ENCODE data around the gene PLEKHO2.

Gene PLEKHO2

GRCh38 chr15:64869501-64869900, 27.8 kb downstream of the PLEKHO2 start:
- no peak overlapping the region for H3K4me3 Mint-ChIP-seq
- no peak for ATAC-seq (replicated peaks)
- H3K27ac Mint-ChIP-seq, result peak overlapping the region; percentile 1 to 26
- peaks cover 35% of the 10 kb centered on the region for H3K36me3 Mint-ChIP-seq (ENCODE audit: insufficient read depth)
- H3K27me3 Mint-ChIP-seq, result no peaks in the 10 kb centered on the region
- no peak for DNase-seq
- H3K4me1 Mint-ChIP-seq (ENCODE audit: low read depth in 2 of 2), result peaks cover 12 to 30% of the 10 kb centered on the region in 2 donors
- H3K9me3 Mint-ChIP-seq, result no peaks in the 10 kb centered on the region

- H3K36me3 Mint-ChIP-seq (ENCODE audit: insufficient read depth), result peaks cover 30% of the 10 kb centered on the region
- no peaks in the 10 kb centered on the region for H3K9me3 Mint-ChIP-seq
- H3K4me3 Mint-ChIP-seq, result no peak overlapping the region
- no peak for DNase-seq
- ATAC-seq (replicated peaks), result no peak
- peaks cover 15 to 33% of the 10 kb centered on the region in 2 donors for H3K4me1 Mint-ChIP-seq (ENCODE audit: low read depth in 2 of 2)
- H3K27me3 Mint-ChIP-seq, result no peaks in the 10 kb centered on the region
- H3K27ac Mint-ChIP-seq, result peak overlapping the region; percentile 1 to 26
These were observed 28.6 kb downstream of the PLEKHO2 start for GRCh38 chr15:64870353-64870752.

GRCh38 chr15:64875641-64876223, 34.0 kb downstream of the PLEKHO2 start:
- Mint-ChIP-seq H3K4me3 (no peak overlapping the region), H3K9me3 (no peaks in the 10 kb centered on the region), H3K27ac (peak overlapping the region; percentile 71 to 89), H3K27me3 (no peaks in the 10 kb centered on the region), H3K4me1 (ENCODE audit: low read depth in 2 of 2) (peaks cover 19% of the 10 kb centered on the region in 2 donors), H3K36me3 (ENCODE audit: insufficient read depth) (peaks cover 23% of the 10 kb centered on the region)
- ATAC-seq (replicated peaks) (no peak), DNase-seq (no peak)

GRCh38 chr15:64877435-64877834, 35.7 kb downstream of the PLEKHO2 start:
- no peak overlapping the region for H3K27ac Mint-ChIP-seq
- no peak for DNase-seq
- no peak for ATAC-seq (replicated peaks)

GRCh38 chr15:64878705-64879104, 37.0 kb downstream of the PLEKHO2 start:
- Mint-ChIP-seq H3K9me3 (no peaks in the 10 kb centered on the region), H3K4me1 (ENCODE audit: low read depth in 2 of 2) (peaks cover 28 to 41% of the 10 kb centered on the region in 2 donors), H3K27ac (peak overlapping the region in 1 of 2 donors; percentile 57), H3K27me3 (no peaks in the 10 kb centered on the region), H3K36me3 (ENCODE audit: insufficient read depth) (peaks cover 26% of the 10 kb centered on the region), H3K4me3 (no peak overlapping the region)
- DNase-seq, result no peak
- ATAC-seq (replicated peaks), result no peak

More at GRCh38 chr15:64877435-64877834, 35.7 kb downstream of the PLEKHO2 start:
- H3K27me3 Mint-ChIP-seq, result no peaks in the 10 kb centered on the region
- H3K36me3 Mint-ChIP-seq (ENCODE audit: insufficient read depth), result peaks cover 20% of the 10 kb centered on the region
- H3K4me3 Mint-ChIP-seq, result no peak overlapping the region
- no peaks in the 10 kb centered on the region for H3K9me3 Mint-ChIP-seq
- H3K4me1 Mint-ChIP-seq (ENCODE audit: low read depth in 2 of 2), result peaks cover 24 to 30% of the 10 kb centered on the region in 2 donors

GRCh38 chr15:64883100-64883581, 41.4 kb downstream of the PLEKHO2 start:
- Mint-ChIP-seq H3K27ac (peak overlapping the region; percentile 97 to 99), H3K27me3 (no peaks in the 10 kb centered on the region), H3K9me3 (no peaks in the 10 kb centered on the region), H3K4me3 (peak overlapping the region; percentile 76 to 84), H3K4me1 (ENCODE audit: low read depth in 2 of 2) (peaks cover 23 to 36% of the 10 kb centered on the region in 2 donors), H3K36me3 (ENCODE audit: insufficient read depth) (peaks cover 18% of the 10 kb centered on the region)
- DNase-seq (peak; percentile 41 to 49 (median 47)), ATAC-seq (replicated peaks) (peak; percentile 71)

- peak; percentile 67 to 84 (median 81) for DNase-seq
- peak overlapping the region; percentile 76 to 84 for H3K4me3 Mint-ChIP-seq
- peak overlapping the region; percentile 97 to 99 for H3K27ac Mint-ChIP-seq
- ATAC-seq (replicated peaks), result peak; percentile 66
- H3K27me3 Mint-ChIP-seq, result no peaks in the 10 kb centered on the region
- H3K36me3 Mint-ChIP-seq (ENCODE audit: insufficient read depth), result peaks cover 18% of the 10 kb centered on the region
- H3K4me1 Mint-ChIP-seq (ENCODE audit: low read depth in 2 of 2), result peaks cover 23 to 36% of the 10 kb centered on the region in 2 donors
- H3K9me3 Mint-ChIP-seq, result no peaks in the 10 kb centered on the region
These were observed 42.3 kb downstream of the PLEKHO2 start for GRCh38 chr15:64883997-64884511.

GRCh38 chr15:64884679-64885078, 43.0 kb downstream of the PLEKHO2 start:
- peak overlapping the region in 1 of 2 donors; percentile 84 for H3K4me3 Mint-ChIP-seq
- DNase-seq, result no peak
- H3K9me3 Mint-ChIP-seq, result no peaks in the 10 kb centered on the region
- no peaks in the 10 kb centered on the region for H3K27me3 Mint-ChIP-seq
- H3K36me3 Mint-ChIP-seq (ENCODE audit: insufficient read depth), result peaks cover 18% of the 10 kb centered on the region
- peaks cover 23 to 36% of the 10 kb centered on the region in 2 donors for H3K4me1 Mint-ChIP-seq (ENCODE audit: low read depth in 2 of 2)
- no peak for ATAC-seq (replicated peaks)
- peak overlapping the region in 1 of 2 donors; percentile 97 for H3K27ac Mint-ChIP-seq

GRCh38 chr15:64888336-64888735, 46.6 kb downstream of the PLEKHO2 start:
- Mint-ChIP-seq H3K36me3 (ENCODE audit: insufficient read depth) (peaks cover 23% of the 10 kb centered on the region), H3K4me1 (ENCODE audit: low read depth in 2 of 2) (peaks cover 34 to 39% of the 10 kb centered on the region in 2 donors), H3K27ac (no peak overlapping the region), H3K9me3 (no peaks in the 10 kb centered on the region), H3K4me3 (no peak overlapping the region), H3K27me3 (no peaks in the 10 kb centered on the region)
- DNase-seq, result no peak
- no peak for ATAC-seq (replicated peaks)

GRCh38 chr15:64891561-64891960, 49.8 kb downstream of the PLEKHO2 start:
- Mint-ChIP-seq H3K27me3 (no peaks in the 10 kb centered on the region), H3K36me3 (ENCODE audit: insufficient read depth) (peaks cover 30% of the 10 kb centered on the region), H3K4me1 (ENCODE audit: low read depth in 2 of 2) (peaks cover 48 to 54% of the 10 kb centered on the region in 2 donors), H3K4me3 (peak overlapping the region; percentile 91 to 97), H3K9me3 (no peaks in the 10 kb centered on the region), H3K27ac (peak overlapping the region; percentile 98)
- DNase-seq (no peak), ATAC-seq (replicated peaks) (no peak)

GRCh38 chr15:64892847-64893403, 51.2 kb downstream of the PLEKHO2 start:
- ATAC-seq (replicated peaks) (no peak), DNase-seq (no peak)
- Mint-ChIP-seq H3K27ac (peak overlapping the region; percentile 98), H3K4me3 (peak overlapping the region; percentile 91 to 97), H3K36me3 (ENCODE audit: insufficient read depth) (peaks cover 34% of the 10 kb centered on the region), H3K4me1 (ENCODE audit: low read depth in 2 of 2) (peaks cover 59 to 67% of the 10 kb centered on the region in 2 donors), H3K27me3 (no peaks in the 10 kb centered on the region), H3K9me3 (no peaks in the 10 kb centered on the region)

- Mint-ChIP-seq H3K36me3 (ENCODE audit: insufficient read depth) (peaks cover 34% of the 10 kb centered on the region), H3K4me3 (peak overlapping the region; percentile 91 to 97), H3K4me1 (ENCODE audit: low read depth in 2 of 2) (peaks cover 63 to 69% of the 10 kb centered on the region in 2 donors), H3K27ac (peak overlapping the region; percentile 98), H3K9me3 (no peaks in the 10 kb centered on the region), H3K27me3 (no peaks in the 10 kb centered on the region)
- DNase-seq (peak; percentile 81 to 82 (median 82)), ATAC-seq (replicated peaks) (peak; percentile 63)
These were observed 52.0 kb downstream of the PLEKHO2 start for GRCh38 chr15:64893481-64894394.
